H1 (cell line): ENCODE results near the gene IGSF9. TPM values are rescaled to one million over a fixed set of nuclear protein-coding genes. Genes with fewer than 3 reads are reported as not detected.

Experiments
- CTCF ChIA-PET: fragments of 300-600 bp; sonication (Branson Sonifier 250); formaldehyde crosslinking; loops from one replicate; lab custom pipeline; 2021; ENCODE audit not compliant: partially characterized antibody; lab: Charles Lee
- POLR2A ChIA-PET: fragments of 300-600 bp; sonication (Branson Sonifier 250); formaldehyde crosslinking; loops from one replicate; lab custom pipeline; 2021; ENCODE audit warnings: inconsistent platforms; ENCODE audit not compliant: partially characterized antibody; lab: Charles Lee
- DNase-seq, 2 experiments: peaks; one replicate each; pipeline versions ENCODE4 v3.0.0 to v3.0.0-alpha.2; 2010 to 2022; ENCODE audit warnings: low spot score in 2 of 2, low read depth in 1 of 2, mixed read lengths in 1 of 2
- FAIRE-seq: peaks from 2 replicates; lab custom pipeline; 2011; peaks lifted over from hg19 to GRCh38; lab: Jason Lieb, UNC
- H2AFZ ChIP-seq: 2 replicates; pipeline ENCODE4 v1.8.1; 2012; ENCODE audit warnings: low read length, inconsistent platforms
- H2AK5ac ChIP-seq: 2 replicates; pipeline ENCODE4 v1.6.1; 2013; ENCODE audit warnings: low read depth, low read length
- H2BK120ac ChIP-seq: replicated peaks from 2 replicates; pipeline ENCODE3; 2013; ENCODE audit warnings: low read depth, low read length, inconsistent platforms
- H2BK12ac ChIP-seq: 2 replicates; pipeline ENCODE4 v1.6.1; 2013; ENCODE audit warnings: low read depth, low read length
- H2BK15ac ChIP-seq: 2 replicates; pipeline ENCODE4 v1.6.1; 2013; ENCODE audit warnings: low read length
- H2BK20ac ChIP-seq: 2 replicates; pipeline ENCODE4 v1.6.1; 2013; ENCODE audit warnings: low read length
- H2BK5ac ChIP-seq: 2 replicates; pipeline ENCODE4 v1.6.1; 2013; ENCODE audit warnings: low read depth, low read length
- H3K14ac ChIP-seq: 2 replicates; pipeline ENCODE4 v1.6.1; 2013; ENCODE audit warnings: inconsistent platforms; ENCODE audit not compliant: insufficient read length
- H3K18ac ChIP-seq: 2 replicates; pipeline ENCODE4 v1.6.1; 2013; ENCODE audit warnings: low read length; ENCODE audit errors: extremely low read depth
- H3K23ac ChIP-seq: 2 replicates; pipeline ENCODE4 v1.6.1; 2013; ENCODE audit warnings: inconsistent platforms; ENCODE audit not compliant: insufficient read length
- H3K23me2 ChIP-seq: 2 replicates; pipeline ENCODE4 v1.6.1; 2013; ENCODE audit warnings: low read depth, low read length
- H3K27ac ChIP-seq: 2 replicates; pipeline ENCODE4 v1.6.1; 2011; ENCODE audit warnings: low read depth, low read length, inconsistent platforms
- H3K27me3 ChIP-seq, 4 experiments: replicated peaks in 1 of 4; 1 replicate in 1 of 4; 2 replicates in 3 of 4; pipeline versions ENCODE4 v1.6.1 to v1.8.1; 2011 to 2013; ENCODE audit warnings: low read length in 3 of 4, mild to moderate bottlenecking in 3 of 4, inconsistent platforms in 2 of 4, mixed read lengths in 2 of 4, moderate library complexity in 1 of 4; ENCODE audit not compliant: control insufficient read depth in 3 of 4, insufficient read depth in 3 of 4; ENCODE audit errors: extremely low read depth in 1 of 4
- H3K36me3 ChIP-seq, 4 experiments: 2 replicates each; pipeline versions ENCODE4 v1.6.1 to v1.8.1; 2011 to 2013; ENCODE audit warnings: mild to moderate bottlenecking in 4 of 4, low read length in 3 of 4, moderate library complexity in 2 of 4, control low read depth in 1 of 4, inconsistent platforms in 1 of 4; ENCODE audit not compliant: insufficient read depth in 4 of 4, control insufficient read depth in 2 of 4
- H3K4ac ChIP-seq: replicated peaks from 2 replicates; pipeline ENCODE3; 2013; ENCODE audit warnings: low read length, low read depth, mixed read lengths, inconsistent platforms; ENCODE audit not compliant: insufficient read length
- H3K4me1 ChIP-seq, 4 experiments: replicated peaks in 1 of 4; 1 replicate in 1 of 4; 2 replicates in 3 of 4; pipeline versions ENCODE4 v1.6.1 to v1.8.1; 2011 to 2013; ENCODE audit warnings: low read length in 3 of 4, inconsistent platforms in 2 of 4, mixed read lengths in 1 of 4; ENCODE audit not compliant: insufficient read depth in 4 of 4, control insufficient read depth in 3 of 4
- H3K4me2 ChIP-seq, 2 experiments: 2 replicates each; pipeline versions ENCODE4 v1.6.1 to v1.8.1; 2011 to 2013; ENCODE audit warnings: low read depth in 2 of 2, low read length in 2 of 2, control low read depth in 1 of 2, inconsistent platforms in 1 of 2, mild to moderate bottlenecking in 1 of 2; ENCODE audit not compliant: insufficient read depth in 1 of 2
- H3K4me3 ChIP-seq, 4 experiments: fragments of 200-600, 300-600 bp in 1 of 4; sonication (generic), shearing (Covaris generic), sonication (Bioruptor Twin) in 1 of 4; 2 replicates each; pipeline versions ENCODE4 v1.5.1 to v1.8.1; 2011 to 2016; ENCODE audit warnings: low read length in 4 of 4, low read depth in 3 of 4, control low read depth in 2 of 4, inconsistent platforms in 2 of 4, mild to moderate bottlenecking in 2 of 4, mixed read lengths in 1 of 4, moderate library complexity in 1 of 4; ENCODE audit not compliant: insufficient read depth in 2 of 4; ENCODE audit errors: extremely low read depth in 1 of 4
- H3K56ac ChIP-seq: replicated peaks from 2 replicates; pipeline ENCODE3; 2013; ENCODE audit warnings: low read depth, mild to moderate bottlenecking, mixed read lengths, low read length, inconsistent platforms; ENCODE audit not compliant: insufficient read length
- H3K79me1 ChIP-seq: 2 replicates; pipeline ENCODE4 v1.6.1; 2013; ENCODE audit warnings: low read depth, low read length, control low read depth
- H3K79me2 ChIP-seq, 2 experiments: 2 replicates each; pipeline versions ENCODE4 v1.6.1 to v1.8.1; 2012 to 2013; ENCODE audit warnings: low read length in 2 of 2, mild to moderate bottlenecking in 2 of 2, inconsistent platforms in 1 of 2; ENCODE audit not compliant: insufficient read depth in 2 of 2, control insufficient read depth in 1 of 2
- H3K9ac ChIP-seq, 4 experiments: replicated peaks in 1 of 4; 1 replicate in 1 of 4; 2 replicates in 3 of 4; pipeline versions ENCODE4 v1.6.1 to v1.8.1; 2011 to 2013; ENCODE audit warnings: low read depth in 3 of 4, low read length in 3 of 4, control low read depth in 2 of 4, mild to moderate bottlenecking in 2 of 4, moderate library complexity in 2 of 4, inconsistent platforms in 1 of 4; ENCODE audit errors: extremely low read depth in 1 of 4
- H3K9me3 ChIP-seq, 2 experiments: 2 replicates each; pipeline versions ENCODE4 v1.6.1 to v1.8.1; 2012 to 2013; ENCODE audit warnings: mild to moderate bottlenecking in 2 of 2, moderate library complexity in 2 of 2, control low read depth in 1 of 2, inconsistent platforms in 1 of 2, low read depth in 1 of 2, low read length in 1 of 2, mixed read lengths in 1 of 2; ENCODE audit not compliant: insufficient read depth in 2 of 2
- H4K20me1 ChIP-seq, 2 experiments: replicated peaks in 1 of 2; 2 replicates each; pipeline versions ENCODE3 to v1.8.1; 2011 to 2013; ENCODE audit warnings: inconsistent platforms in 2 of 2, low read length in 2 of 2, mild to moderate bottlenecking in 1 of 2; ENCODE audit not compliant: insufficient read depth in 2 of 2, control insufficient read depth in 1 of 2
- H4K5ac ChIP-seq: 2 replicates; pipeline ENCODE4 v1.6.1; 2013; ENCODE audit warnings: low read length, low read depth, mixed read lengths, inconsistent platforms; ENCODE audit not compliant: insufficient read length
- H4K8ac ChIP-seq: 2 replicates; pipeline ENCODE4 v1.8.0; 2013; ENCODE audit warnings: mild to moderate bottlenecking, moderate library complexity, low read length, inconsistent platforms; ENCODE audit not compliant: insufficient read depth; ENCODE audit errors: extremely low read depth
- H4K91ac ChIP-seq: replicated peaks from 2 replicates; pipeline ENCODE3; 2013; ENCODE audit warnings: low read length, mixed read lengths, inconsistent platforms; ENCODE audit not compliant: insufficient read length
- SIN3A ChIP-seq, 2 experiments: IDR thresholded peaks in 1 of 2; conservative IDR thresholded peaks in 1 of 2; 2 replicates each; pipeline ENCODE4 v1.6.1; 2011 to 2012; ENCODE audit warnings: low read length in 2 of 2, improper control_type of control experiment in 1 of 2, low read depth in 1 of 2, mild to moderate bottlenecking in 1 of 2
- WGBS, 2 experiments: shearing (Covaris generic) in 1 of 2; methylation state at CpG; one replicate each; pipeline versions ENCODE4 v1.1.6 to v1.1.7; 2013 to 2015; ENCODE audit warnings: low lambda C conversion rate in 2 of 2, mixed read lengths in 2 of 2, inconsistent platforms in 1 of 2, low coverage in 1 of 2, missing lambda C conversion rate in 1 of 2; ENCODE audit not compliant: insufficient replicate concordance in 2 of 2, insufficient coverage in 1 of 2, insufficient read length in 1 of 2; ENCODE audit errors: extremely low coverage in 1 of 2, missing lambda C conversion rate in 1 of 2; 5-methylcytosine and 5-hydroxymethylcytosine counted together
- polyA plus RNA-seq, 7 experiments: library from polyadenylated mRNA; depleted of rRNA in 3 of 7; stranded (reverse) in 5 of 7; unstranded in 2 of 7; fragments of >200 nt in 5 of 7; fragments of 200-250 nt in 2 of 7; gene quantifications; 1 replicate in 5 of 7; 2 replicates in 1 of 7; 4 replicates in 1 of 7; pipeline versions ENCODE4 v1.2.1 to v1.2.3, GENCODE V29; 2011 to 2013; ENCODE audit warnings: missing spikeins in 2 of 7, mixed read lengths in 2 of 7
- total RNA-seq: library from RNA; stranded (reverse); fragmentation: NEBNext Ultra II Directional; extraction: Animal tissue kit (Norgen Biotek cat#: 25700); gene quantifications from 2 replicates; pipeline ENCODE4 v1.2.1, GENCODE V29; 2021

IGSF9 gene
- total and polyA plus RNA-seq, 2 of the 8 experiments (the other 6 are each of a cell fraction or from before 2014, with no cell fraction given) = 10.9 to 28.1 TPM

DNA sequence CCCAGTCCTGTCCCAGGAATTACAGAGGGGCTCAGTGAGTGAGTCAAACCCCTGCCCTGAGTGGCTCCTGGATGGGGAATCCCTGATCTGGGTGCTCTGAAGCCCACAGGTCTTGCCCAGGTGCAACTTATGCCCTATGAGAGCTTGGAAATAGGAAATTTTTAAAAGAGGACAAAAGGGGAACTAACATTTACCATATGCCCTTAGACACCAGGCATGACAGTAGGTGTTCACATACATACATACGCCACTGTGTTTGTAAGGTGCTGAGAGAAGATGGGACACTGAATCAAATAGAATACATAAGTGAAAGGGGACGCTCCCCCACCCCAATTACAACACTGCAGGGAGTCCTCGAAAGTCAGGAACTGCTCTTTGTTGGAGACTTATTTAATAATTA is 46.9 kb downstream of the IGSF9 start:
- H3K9ac ChIP-seq = peak overlapping the region in 1 of 4 experiments; percentile 13; a peak in 1 of 7 replicates
- H3K79me2 ChIP-seq = no peaks in the 10 kb centered on the region
- H3K23me2 ChIP-seq = peaks cover 3% of the 10 kb centered on the region; the same call in 1 of the 2 replicates
- no peak for TF ChIP-seq SIN3A (conservative IDR thresholded peaks at IDR 0.05 in 1 of 2, IDR thresholded peaks at IDR 0.05 in 1 of 2; ENCODE audit: low read depth in 1 of 2, low read length in 2 of 2)
- H2BK5ac ChIP-seq = no peak overlapping the region
- no peak overlapping the region for H2BK15ac ChIP-seq
- H2BK120ac ChIP-seq = no peak overlapping the region
- 81% methylated on average over 3 of the region's 3 CpGs; no CpG with 5 or more reads in 1 of the 2 experiments for WGBS, 2 experiments
- H3K36me3 ChIP-seq = no peaks in the 10 kb centered on the region
- H3K14ac ChIP-seq = no peak overlapping the region
- peaks cover 6 to 12% (median 7%) of the 10 kb centered on the region in 4 experiments for H3K4me1 ChIP-seq
- H3K4me2 ChIP-seq = no peak overlapping the region
- no peak overlapping the region for H4K5ac ChIP-seq
- no peak overlapping the region for H4K91ac ChIP-seq
- H3K9me3 ChIP-seq = no peaks in the 10 kb centered on the region
- H3K4me3 ChIP-seq = no peak overlapping the region
- no peak overlapping the region for H2AFZ ChIP-seq
- DNase-seq (no peak), FAIRE-seq (no peak)
- no peak overlapping the region for H2BK20ac ChIP-seq
- POLR2A ChIA-PET = no interaction called here
- peaks cover 1 to 9% (median 7%) of the 10 kb centered on the region in 4 experiments; a peak in 5 of 7 replicates for H3K27me3 ChIP-seq
- H3K23ac ChIP-seq = no peak overlapping the region
- no peaks in the 10 kb centered on the region for H3K79me1 ChIP-seq
- no peak overlapping the region for H4K8ac ChIP-seq
- H3K56ac ChIP-seq = no peak overlapping the region
- no peak overlapping the region for H3K4ac ChIP-seq
- CTCF ChIA-PET = interaction anchor here (1.2 kb wide), 2 partner anchors 108 to 109 kb away, joined by 3 read pairs; no protein-coding TSS in a partner anchor
- no peak overlapping the region for H2BK12ac ChIP-seq
- H3K18ac ChIP-seq = no peak overlapping the region
- no peak overlapping the region for H3K27ac ChIP-seq
- no peaks in the 10 kb centered on the region for H4K20me1 ChIP-seq
- H2AK5ac ChIP-seq = no peak overlapping the region
